Naive thymus-derived CD4-positive, alpha-beta T cell (primary cell): ENCODE measurements around the gene FRMPD4. TPM values are rescaled to one million over a fixed set of nuclear protein-coding genes. Genes with fewer than 3 reads are reported as not detected.

Experiments used
- ATAC-seq: fragments of 150-1000 bp; cut with Tn5 transposase; 2 replicates; pipeline ENCODE4 v1.10.0; 2021; ENCODE audit warnings: mild to moderate bottlenecking, moderate library complexity
- CTCF ChIA-PET: fragments of 350-600 bp; sonication (Branson Sonifier 250); formaldehyde crosslinking; loops from one replicate; lab custom pipeline; 2021; ENCODE audit warnings: antibody characterized with exemption; lab: Charles Lee
- POLR2A ChIA-PET: fragments of 350-600 bp; sonication (Branson Sonifier 250); formaldehyde crosslinking; loops from one replicate; lab custom pipeline; 2021; ENCODE audit warnings: antibody characterized with exemption, inconsistent platforms; lab: Charles Lee
- DNase-seq, 9 donors: peaks; one replicate each; pipeline versions ENCODE4 v3.0.0 to v3.0.0-alpha.2; 2020 to 2022; ENCODE audit warnings: mixed read lengths in 1 of 9
- H3K27ac ChIP-seq: one replicate; pipeline ENCODE4 v1.7.0; 2013; ENCODE audit warnings: mild to moderate bottlenecking, low read depth, low read length, moderate library complexity
- H3K27me3 ChIP-seq, 2 donors: one replicate each; pipeline ENCODE4 v1.7.0; 2013; ENCODE audit warnings: low read length in 2 of 2, mild to moderate bottlenecking in 2 of 2, moderate library complexity in 2 of 2; ENCODE audit not compliant: control insufficient read depth in 2 of 2, insufficient read depth in 2 of 2
- H3K36me3 ChIP-seq, 3 experiments: 1 replicate in 2 of 3; 2 replicates in 1 of 3; pipeline ENCODE4 v1.7.0; 2013; ENCODE audit warnings: low read length in 3 of 3, mild to moderate bottlenecking in 3 of 3, moderate library complexity in 1 of 3; ENCODE audit not compliant: insufficient read depth in 3 of 3, control insufficient read depth in 2 of 3
- H3K4me1 ChIP-seq, 2 donors: one replicate each; pipeline ENCODE4 v1.7.0; 2013; ENCODE audit warnings: low read length in 2 of 2, mild to moderate bottlenecking in 2 of 2, moderate library complexity in 1 of 2; ENCODE audit not compliant: control insufficient read depth in 2 of 2, insufficient read depth in 2 of 2
- H3K4me3 ChIP-seq: 2 replicates; pipeline ENCODE4 v1.7.0; 2013; ENCODE audit warnings: mild to moderate bottlenecking, low read length
- H3K9me3 ChIP-seq, 3 experiments: 1 replicate in 2 of 3; 2 replicates in 1 of 3; pipeline ENCODE4 v1.7.0; 2013; ENCODE audit warnings: low read length in 3 of 3; ENCODE audit not compliant: control insufficient read depth in 2 of 3
- H3K27ac Mint-ChIP-seq, 9 donors: one replicate each; pipeline ENCODE4 v1.8.0; 2020 to 2022; ENCODE audit warnings: mixed read lengths in 9 of 9, mild to moderate bottlenecking in 8 of 9, moderate library complexity in 5 of 9, inconsistent platforms in 2 of 9
- H3K27me3 Mint-ChIP-seq, 5 donors: one replicate each; pipeline ENCODE4 v1.8.0; 2021 to 2022; ENCODE audit warnings: mixed read lengths in 5 of 5, mild to moderate bottlenecking in 1 of 5
- H3K36me3 Mint-ChIP-seq, 5 donors: one replicate each; pipeline ENCODE4 v1.8.0; 2020 to 2022; ENCODE audit warnings: mixed read lengths in 5 of 5, mild to moderate bottlenecking in 3 of 5, inconsistent platforms in 1 of 5
- H3K4me1 Mint-ChIP-seq, 7 donors: one replicate each; pipeline ENCODE4 v1.8.0; 2020 to 2022; ENCODE audit warnings: mixed read lengths in 7 of 7, mild to moderate bottlenecking in 3 of 7, inconsistent platforms in 1 of 7
- H3K4me3 Mint-ChIP-seq, 10 donors: one replicate each; pipeline ENCODE4 v1.8.0; 2020 to 2022; ENCODE audit warnings: mild to moderate bottlenecking in 10 of 10, mixed read lengths in 10 of 10, moderate library complexity in 6 of 10, inconsistent platforms in 2 of 10
- H3K9me3 Mint-ChIP-seq, 11 donors: one replicate each; pipeline ENCODE4 v1.8.0; 2020 to 2022; ENCODE audit warnings: mixed read lengths in 11 of 11, mild to moderate bottlenecking in 4 of 11, inconsistent platforms in 1 of 11, moderate library complexity in 1 of 11
- intact Hi-C, 2 donors: fragments of 100-400 bp; cut with micrococcal nuclease; formaldehyde crosslinking; loops; one replicate each; pipeline ENCODE4 v1.15.1; 2023
- polyA plus RNA-seq, 2 donors: library from polyadenylated mRNA; unstranded; fragments of 300-500 nt; fragmentation: Illumina TruSeq; gene quantifications; one replicate each; pipeline ENCODE4 v1.2.3, GENCODE V29; 2021
- total RNA-seq, 6 experiments: library from RNA in 5 of 6; stranded (reverse) in 5 of 6; gene quantifications; 1 replicate in 5 of 6; 2 replicates in 1 of 6; pipeline ENCODE4 v1.2.3 and lab custom pipeline; 2021 to 2026

Gene FRMPD4
- total and polyA plus RNA-seq, 7 experiments from 2014 or later: not detected

- peaks cover 0 to 2% (median 0%) of the 10 kb centered on the region in 5 donors for H3K27me3 Mint-ChIP-seq
- POLR2A ChIA-PET: no interaction called here
Observed at GRCh38 chrX:12379671-12380070, 241.4 kb downstream of the FRMPD4 start.

DNA sequence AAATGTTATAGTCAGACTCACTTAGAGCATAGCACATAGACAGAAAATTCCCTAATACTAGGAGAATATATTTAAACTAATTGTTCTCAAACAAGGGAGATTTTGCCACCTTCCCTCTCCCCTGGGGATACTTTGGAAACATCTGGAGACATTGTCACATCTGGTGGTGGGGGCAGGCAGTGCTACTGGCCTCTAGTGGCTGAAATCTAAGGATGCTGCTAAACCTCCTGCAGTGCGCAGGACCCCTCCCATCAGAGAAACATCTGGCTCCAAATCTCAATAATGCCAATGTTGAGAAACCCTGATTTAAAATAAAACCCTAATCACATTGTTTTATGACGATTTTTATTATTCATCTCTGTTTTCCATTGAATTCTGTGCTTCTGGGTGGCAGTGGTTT is 244.9 kb downstream of the FRMPD4 start:
- no peak for DNase-seq
- ChIA-PET POLR2A (no interaction called here), CTCF (no interaction called here)
- no peaks in the 10 kb centered on the region for H3K9me3 Mint-ChIP-seq
- no peaks in the 10 kb centered on the region for H3K27me3 ChIP-seq
- no peaks in the 10 kb centered on the region for H3K36me3 ChIP-seq
- no peaks in the 10 kb centered on the region for H3K4me1 ChIP-seq
- H3K4me3 Mint-ChIP-seq: no peak overlapping the region
- H3K4me1 Mint-ChIP-seq: no peaks in the 10 kb centered on the region
- no peaks in the 10 kb centered on the region for H3K27me3 Mint-ChIP-seq
- no peaks in the 10 kb centered on the region for H3K36me3 Mint-ChIP-seq
- H3K4me3 ChIP-seq: no peak overlapping the region
- H3K9me3 ChIP-seq: no peaks in the 10 kb centered on the region
- intact Hi-C loops: no loop called here
- no peak for ATAC-seq
- no peak overlapping the region for H3K27ac ChIP-seq
- no peak overlapping the region for H3K27ac Mint-ChIP-seq

More at GRCh38 chrX:12379671-12380070, 241.4 kb downstream of the FRMPD4 start:
- H3K9me3 ChIP-seq: no peaks in the 10 kb centered on the region
- H3K27ac ChIP-seq: no peak overlapping the region
- Mint-ChIP-seq H3K36me3 (no peaks in the 10 kb centered on the region), H3K4me3 (no peak overlapping the region), H3K27ac (no peak overlapping the region), H3K4me1 (peaks cover 0 to 1% (median 0%) of the 10 kb centered on the region in 7 donors), H3K9me3 (no peaks in the 10 kb centered on the region)
- H3K36me3 ChIP-seq: no peaks in the 10 kb centered on the region
- no peaks in the 10 kb centered on the region for H3K4me1 ChIP-seq
- no peak overlapping the region for H3K4me3 ChIP-seq
- intact Hi-C loops: no loop called here
- DNase-seq (no peak), ATAC-seq (no peak)
- CTCF ChIA-PET: no interaction called here
- no peaks in the 10 kb centered on the region for H3K27me3 ChIP-seq

DNA sequence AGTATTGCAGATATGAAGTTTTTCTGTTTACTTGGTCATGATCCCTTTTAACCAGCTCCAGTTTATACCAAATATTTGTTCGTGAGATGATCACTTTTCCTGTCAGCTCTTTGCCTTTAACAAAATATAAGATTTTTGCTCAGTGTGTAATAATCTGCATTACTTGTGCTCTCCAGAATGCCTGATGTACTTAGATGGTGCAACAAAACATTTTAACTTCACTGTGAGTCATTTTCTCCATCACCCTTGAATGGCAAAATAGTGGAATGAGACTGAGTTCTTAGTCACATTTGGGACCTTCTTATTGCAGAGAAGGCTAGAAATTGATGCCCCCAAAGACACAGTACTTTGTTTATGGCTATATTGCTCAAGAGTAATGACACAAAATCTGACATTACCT is 252.0 kb downstream of the FRMPD4 start:
- Histone ChIP-seq H3K36me3 (no peaks in the 10 kb centered on the region), H3K9me3 (no peaks in the 10 kb centered on the region), H3K27ac (no peak overlapping the region), H3K4me1 (no peaks in the 10 kb centered on the region), H3K27me3 (no peaks in the 10 kb centered on the region), H3K4me3 (no peak overlapping the region)
- ATAC-seq: no peak
- ChIA-PET POLR2A (no interaction called here), CTCF (no interaction called here)
- H3K4me3 Mint-ChIP-seq: no peak overlapping the region
- H3K27me3 Mint-ChIP-seq: no peaks in the 10 kb centered on the region
- DNase-seq: no peak
- intact Hi-C loops: no loop called here
- no peaks in the 10 kb centered on the region for H3K36me3 Mint-ChIP-seq
- no peaks in the 10 kb centered on the region for H3K4me1 Mint-ChIP-seq
- H3K9me3 Mint-ChIP-seq: peaks cover 0 to 10% (median 4%) of the 10 kb centered on the region in 11 donors
- H3K27ac Mint-ChIP-seq: no peak overlapping the region

- CTCF ChIA-PET: no interaction called here
- no peaks in the 10 kb centered on the region for H3K4me1 Mint-ChIP-seq
Observed at GRCh38 chrX:12396584-12396983, 258.3 kb downstream of the FRMPD4 start.

DNA sequence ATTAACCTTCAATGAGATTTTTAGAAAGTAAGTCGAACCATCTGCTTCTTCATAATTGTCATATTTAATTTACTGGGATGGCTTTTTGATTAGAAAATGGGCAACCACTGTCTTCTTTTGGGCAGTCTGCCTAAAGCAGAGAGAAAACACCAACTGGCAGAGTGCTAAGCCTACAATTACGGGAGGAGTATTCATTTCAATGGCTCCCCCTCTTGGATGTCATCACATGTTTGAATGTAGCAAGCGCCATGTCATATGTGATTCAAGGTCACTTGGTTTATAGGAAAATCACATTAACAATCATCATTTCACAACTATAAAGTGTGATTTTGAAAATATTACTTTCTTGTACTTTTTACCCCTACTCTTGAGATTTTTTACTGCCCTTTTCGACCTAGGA is 261.9 kb downstream of the FRMPD4 start:
- Histone ChIP-seq H3K9me3 (no peaks in the 10 kb centered on the region), H3K4me1 (no peaks in the 10 kb centered on the region), H3K27ac (no peak overlapping the region), H3K36me3 (no peaks in the 10 kb centered on the region), H3K27me3 (no peaks in the 10 kb centered on the region), H3K4me3 (no peak overlapping the region)
- no peak overlapping the region for H3K4me3 Mint-ChIP-seq
- no peaks in the 10 kb centered on the region for H3K27me3 Mint-ChIP-seq
- ATAC-seq (no peak), DNase-seq (no peak)
- no peaks in the 10 kb centered on the region for H3K36me3 Mint-ChIP-seq
- peaks cover 0 to 2% (median 0%) of the 10 kb centered on the region in 11 donors for H3K9me3 Mint-ChIP-seq
- no peak overlapping the region for H3K27ac Mint-ChIP-seq
- ChIA-PET CTCF (no interaction called here), POLR2A (no interaction called here)
- no peaks in the 10 kb centered on the region for H3K4me1 Mint-ChIP-seq
- intact Hi-C loops: no loop called here

More at GRCh38 chrX:12396584-12396983, 258.3 kb downstream of the FRMPD4 start:
- H3K9me3 Mint-ChIP-seq: peaks cover 0 to 6% (median 1%) of the 10 kb centered on the region in 11 donors
- DNase-seq (no peak), ATAC-seq (no peak)
- Histone ChIP-seq H3K27ac (no peak overlapping the region), H3K4me1 (no peaks in the 10 kb centered on the region), H3K27me3 (no peaks in the 10 kb centered on the region), H3K9me3 (no peaks in the 10 kb centered on the region), H3K36me3 (no peaks in the 10 kb centered on the region), H3K4me3 (no peak overlapping the region)
- no peak overlapping the region for H3K4me3 Mint-ChIP-seq
- H3K27me3 Mint-ChIP-seq: no peaks in the 10 kb centered on the region
- H3K27ac Mint-ChIP-seq: no peak overlapping the region
- intact Hi-C loops: no loop called here
- no peaks in the 10 kb centered on the region for H3K36me3 Mint-ChIP-seq
- POLR2A ChIA-PET: no interaction called here

DNA sequence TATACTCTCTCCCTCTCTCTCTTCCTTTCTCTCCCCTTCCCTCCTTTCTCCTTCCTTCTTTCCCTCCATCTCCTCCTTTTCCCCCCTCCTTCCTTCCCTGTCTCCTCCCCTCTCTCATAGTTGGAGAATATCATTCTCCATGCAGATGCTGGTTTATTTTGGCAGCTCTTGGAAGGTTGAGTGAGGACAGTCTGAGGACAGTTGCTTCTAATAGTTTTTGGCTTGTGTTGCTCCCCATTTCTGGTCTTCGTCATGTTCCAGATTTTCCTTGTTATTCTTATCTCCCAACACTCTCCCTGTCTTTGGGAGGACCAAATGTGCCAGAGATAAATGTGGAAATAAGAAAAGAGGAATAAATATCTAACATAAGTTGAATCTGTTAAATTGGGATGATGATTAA is 263.0 kb downstream of the FRMPD4 start:
- DNase-seq: no peak
- no peak overlapping the region for H3K4me3 Mint-ChIP-seq
- H3K27ac ChIP-seq: no peak overlapping the region
- peaks cover 0 to 2% (median 0%) of the 10 kb centered on the region in 11 donors for H3K9me3 Mint-ChIP-seq
- H3K4me3 ChIP-seq: no peak overlapping the region
- ChIA-PET CTCF (no interaction called here), POLR2A (no interaction called here)
- no peaks in the 10 kb centered on the region for H3K27me3 Mint-ChIP-seq
- H3K27ac Mint-ChIP-seq: no peak overlapping the region
- no peaks in the 10 kb centered on the region for H3K9me3 ChIP-seq
- no peak for ATAC-seq
- H3K4me1 Mint-ChIP-seq: no peaks in the 10 kb centered on the region
- intact Hi-C loops: no loop called here
- no peaks in the 10 kb centered on the region for H3K36me3 Mint-ChIP-seq
- H3K36me3 ChIP-seq: no peaks in the 10 kb centered on the region
- H3K27me3 ChIP-seq: no peaks in the 10 kb centered on the region
- H3K4me1 ChIP-seq: no peaks in the 10 kb centered on the region

- ATAC-seq: no peak
- no peaks in the 10 kb centered on the region for H3K36me3 Mint-ChIP-seq
- H3K27ac Mint-ChIP-seq: no peak overlapping the region
- no peaks in the 10 kb centered on the region for H3K27me3 ChIP-seq
- no peaks in the 10 kb centered on the region for H3K4me1 Mint-ChIP-seq
- POLR2A ChIA-PET: no interaction called here
- H3K27ac ChIP-seq: no peak overlapping the region
- intact Hi-C loops: no loop called here
- H3K9me3 ChIP-seq: no peaks in the 10 kb centered on the region
- DNase-seq: no peak
- H3K36me3 ChIP-seq: no peaks in the 10 kb centered on the region
- no peaks in the 10 kb centered on the region for H3K27me3 Mint-ChIP-seq
- peaks cover 0 to 2% (median 0%) of the 10 kb centered on the region in 11 donors for H3K9me3 Mint-ChIP-seq
- H3K4me3 ChIP-seq: no peak overlapping the region
- no peak overlapping the region for H3K4me3 Mint-ChIP-seq
- H3K4me1 ChIP-seq: no peaks in the 10 kb centered on the region
- CTCF ChIA-PET: interaction anchor here (0.6 kb wide), 1 partner anchor 19 kb away, joined by 3 read pairs; no protein-coding TSS in a partner anchor
Observed at GRCh38 chrX:12403474-12404082, 265.3 kb downstream of the FRMPD4 start.
